Trophoblast cell (in vitro differentiated cells and primary cell): ENCODE data around the gene MCRIP2.

Experiments
- DNase-seq, 2 donors: peaks; one replicate each; pipeline ENCODE4 v3.0.0-alpha.2; 2016
- H2AFZ ChIP-seq: 2 replicates; pipeline ENCODE4 v1.6.1; 2013; ENCODE audit warnings: low read length, moderate library complexity, mild to moderate bottlenecking; ENCODE audit not compliant: insufficient read depth, poor library complexity
- H2AK5ac ChIP-seq: 2 replicates; pipeline ENCODE4 v1.6.1; 2013; ENCODE audit warnings: mild to moderate bottlenecking, low read length
- H2BK120ac ChIP-seq: 2 replicates; pipeline ENCODE4 v1.6.1; 2013; ENCODE audit warnings: low read length, mild to moderate bottlenecking, moderate library complexity; ENCODE audit not compliant: insufficient read depth, poor library complexity
- H2BK12ac ChIP-seq: 2 replicates; pipeline ENCODE4 v1.6.1; 2013; ENCODE audit warnings: mild to moderate bottlenecking, low read length, moderate library complexity
- H2BK5ac ChIP-seq: 2 replicates; pipeline ENCODE4 v1.6.1; 2013; ENCODE audit warnings: low read length, low read depth, moderate library complexity, mild to moderate bottlenecking; ENCODE audit not compliant: poor library complexity
- H3K14ac ChIP-seq: 2 replicates; pipeline ENCODE4 v1.6.1; 2013; ENCODE audit warnings: mild to moderate bottlenecking, low read length
- H3K18ac ChIP-seq: 2 replicates; pipeline ENCODE4 v1.6.1; 2013; ENCODE audit warnings: mild to moderate bottlenecking, low read length
- H3K23ac ChIP-seq: 2 replicates; pipeline ENCODE4 v1.6.1; 2013; ENCODE audit warnings: low read length
- H3K27ac ChIP-seq: 2 replicates; pipeline ENCODE4 v1.5.1; 2013; ENCODE audit warnings: low read depth, mild to moderate bottlenecking, inconsistent platforms, low read length, moderate library complexity
- H3K27me3 ChIP-seq: 2 replicates; pipeline ENCODE4 v1.6.1; 2013; ENCODE audit warnings: inconsistent platforms, mild to moderate bottlenecking, low read length, moderate library complexity; ENCODE audit not compliant: insufficient read depth
- H3K36me3 ChIP-seq, 2 experiments: 1 replicate in 1 of 2; 2 replicates in 1 of 2; pipeline ENCODE4 v1.6.1; 2013; ENCODE audit warnings: low read length in 2 of 2, mild to moderate bottlenecking in 2 of 2, moderate library complexity in 1 of 2; ENCODE audit not compliant: insufficient read depth in 2 of 2, control insufficient read depth in 1 of 2
- H3K4ac ChIP-seq: 2 replicates; pipeline ENCODE4 v1.6.1; 2013; ENCODE audit warnings: low read depth, mild to moderate bottlenecking, low read length, moderate library complexity
- H3K4me1 ChIP-seq, 2 experiments: 1 replicate in 1 of 2; 2 replicates in 1 of 2; pipeline ENCODE4 v1.6.1; 2013; ENCODE audit warnings: low read length in 2 of 2, mild to moderate bottlenecking in 2 of 2, moderate library complexity in 1 of 2; ENCODE audit not compliant: insufficient read depth in 2 of 2, control insufficient read depth in 1 of 2
- H3K4me2 ChIP-seq: 2 replicates; pipeline ENCODE4 v1.6.1; 2013; ENCODE audit warnings: inconsistent platforms, mild to moderate bottlenecking, low read length, moderate library complexity
- H3K4me3 ChIP-seq: 2 replicates; pipeline ENCODE4 v1.5.1; 2013; ENCODE audit warnings: mild to moderate bottlenecking, low read depth, low read length, inconsistent platforms
- H3K79me1 ChIP-seq: one replicate; pipeline ENCODE4 v1.6.1; 2013; ENCODE audit warnings: low read length
- H3K79me2 ChIP-seq: 2 replicates; pipeline ENCODE4 v1.6.1; 2013; ENCODE audit warnings: low read length, mild to moderate bottlenecking; ENCODE audit not compliant: control insufficient read depth, insufficient read depth, poor library complexity
- H3K9ac ChIP-seq: 2 replicates; pipeline ENCODE4 v1.6.1; 2013; ENCODE audit warnings: mild to moderate bottlenecking, low read length
- H3K9me3 ChIP-seq: 2 replicates; pipeline ENCODE4 v1.6.1; 2013; ENCODE audit warnings: low read depth, mild to moderate bottlenecking, control low read depth, inconsistent platforms, low read length; ENCODE audit not compliant: insufficient read depth
- H4K12ac ChIP-seq: 2 replicates; pipeline ENCODE4 v1.6.1; 2013; ENCODE audit warnings: low read depth, mild to moderate bottlenecking, low read length, moderate library complexity
- H4K8ac ChIP-seq: 2 replicates; pipeline ENCODE4 v1.6.1; 2013; ENCODE audit warnings: low read depth, mild to moderate bottlenecking, low read length, moderate library complexity
- H4K91ac ChIP-seq: one replicate; pipeline ENCODE4 v1.6.1; 2013; ENCODE audit warnings: low read depth, mild to moderate bottlenecking, low read length, moderate library complexity
- WGBS: extraction: QIAGEN DNeasy Blood & Tissue Kit; methylation state at CpG from one replicate; pipeline ENCODE4 v1.1.7; 2013; ENCODE audit warnings: missing lambda C conversion rate; ENCODE audit not compliant: insufficient read length, insufficient coverage; ENCODE audit errors: extremely low coverage; 5-methylcytosine and 5-hydroxymethylcytosine counted together

MCRIP2 gene

GRCh38 chr16:662597-662996 lies 21.0 kb downstream of the MCRIP2 start:
- H2BK120ac ChIP-seq, result no peak overlapping the region
- DNase-seq, result no peak
- H3K18ac ChIP-seq, result no peak overlapping the region
- no peak overlapping the region for H3K27ac ChIP-seq
- peaks cover 6 to 8% of the 10 kb centered on the region in 2 experiments for H3K4me1 ChIP-seq
- no peak overlapping the region for H2BK5ac ChIP-seq
- H3K9me3 ChIP-seq, result no peaks in the 10 kb centered on the region
- peaks cover 17 to 27% of the 10 kb centered on the region in 2 experiments for H3K36me3 ChIP-seq
- H2AFZ ChIP-seq, result no peak overlapping the region
- no peak overlapping the region for H3K9ac ChIP-seq
- H3K23ac ChIP-seq, result no peak overlapping the region
- no peaks in the 10 kb centered on the region for H3K79me2 ChIP-seq
- H3K79me1 ChIP-seq, result no peaks in the 10 kb centered on the region
- no peaks in the 10 kb centered on the region for H3K27me3 ChIP-seq
- WGBS, result no CpG with 5 or more reads among the region's 21 CpGs
- no peak overlapping the region for H2BK12ac ChIP-seq
- no peak overlapping the region for H3K4me2 ChIP-seq
- no peak overlapping the region for H4K91ac ChIP-seq
- no peak overlapping the region for H4K8ac ChIP-seq
- H2AK5ac ChIP-seq, result no peak overlapping the region
- H3K4ac ChIP-seq, result no peak overlapping the region
- no peak overlapping the region for H4K12ac ChIP-seq
- no peak overlapping the region for H3K4me3 ChIP-seq
- H3K14ac ChIP-seq, result no peak overlapping the region

- H3K36me3 ChIP-seq, result peaks cover 28 to 42% of the 10 kb centered on the region in 2 experiments
- H3K4me2 ChIP-seq, result no peak overlapping the region
- peaks cover 5% of the 10 kb centered on the region for H3K79me1 ChIP-seq
- no peak overlapping the region for H3K14ac ChIP-seq
- WGBS, result no CpG with 5 or more reads among the region's 13 CpGs
- no peak overlapping the region for H3K23ac ChIP-seq
- H3K18ac ChIP-seq, result no peak overlapping the region
- no peaks in the 10 kb centered on the region for H3K27me3 ChIP-seq
- no peak for DNase-seq
- no peaks in the 10 kb centered on the region for H3K9me3 ChIP-seq
- no peak overlapping the region for H2BK120ac ChIP-seq
- no peak overlapping the region for H2BK12ac ChIP-seq
- H3K4ac ChIP-seq, result no peak overlapping the region
- no peak overlapping the region for H4K8ac ChIP-seq
- no peak overlapping the region for H3K4me3 ChIP-seq
- peaks cover 7% of the 10 kb centered on the region in 2 experiments for H3K4me1 ChIP-seq
- no peak overlapping the region for H4K91ac ChIP-seq
- H2AFZ ChIP-seq, result no peak overlapping the region
- no peak overlapping the region for H2AK5ac ChIP-seq
- no peak overlapping the region for H4K12ac ChIP-seq
- H2BK5ac ChIP-seq, result no peak overlapping the region
- no peak overlapping the region for H3K27ac ChIP-seq
- H3K79me2 ChIP-seq, result peaks cover 8% of the 10 kb centered on the region
- no peak overlapping the region for H3K9ac ChIP-seq
These were observed 24.9 kb downstream of the MCRIP2 start for GRCh38 chr16:666572-666971.

DNA sequence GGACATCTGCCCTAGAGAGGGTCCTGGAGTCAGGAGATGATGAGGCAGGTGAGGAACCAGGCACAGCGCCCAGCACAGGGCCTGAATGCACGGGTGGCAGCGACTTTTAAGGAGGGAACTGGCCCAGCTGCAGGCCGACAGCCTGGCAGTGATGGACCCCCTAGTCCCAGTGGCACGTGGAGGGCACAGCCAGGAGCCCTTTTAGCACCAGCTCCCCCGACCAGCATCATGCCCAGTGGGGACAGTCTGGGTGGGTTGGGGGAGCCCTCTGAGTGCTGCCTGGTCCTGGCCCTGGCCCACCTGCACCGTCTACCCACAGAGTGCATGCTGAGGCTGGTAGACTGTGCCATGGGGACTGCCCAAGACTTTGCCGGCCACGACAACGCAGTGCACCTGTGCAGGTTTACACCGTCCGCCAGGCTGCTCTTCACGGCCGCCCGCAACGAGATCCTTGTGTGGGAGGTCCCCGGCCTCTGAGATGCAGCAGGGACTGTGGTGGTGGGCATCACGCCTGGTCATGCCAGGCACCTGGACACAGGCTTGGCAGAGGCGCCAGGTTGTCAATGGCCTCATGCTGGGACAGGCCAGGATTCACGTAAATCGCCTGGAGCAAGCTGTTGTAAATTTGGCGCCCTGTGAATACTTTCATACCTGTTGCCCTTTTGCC lies 25.6 kb downstream of the MCRIP2 start:
- H3K9me3 ChIP-seq, result no peaks in the 10 kb centered on the region
- no peak overlapping the region for H3K9ac ChIP-seq
- H2AK5ac ChIP-seq, result peak overlapping the region; percentile 10
- no CpG with 5 or more reads among the region's 22 CpGs for WGBS
- peak overlapping the region; percentile 30 for H4K8ac ChIP-seq
- peaks cover 34 to 42% of the 10 kb centered on the region in 2 experiments for H3K36me3 ChIP-seq
- H2BK5ac ChIP-seq, result no peak overlapping the region
- H2AFZ ChIP-seq, result no peak overlapping the region
- H3K18ac ChIP-seq, result no peak overlapping the region
- H3K27ac ChIP-seq, result no peak overlapping the region
- no peak overlapping the region for H2BK120ac ChIP-seq
- H3K4ac ChIP-seq, result no peak overlapping the region
- H3K4me2 ChIP-seq, result no peak overlapping the region
- no peak for DNase-seq
- peak overlapping the region; percentile 5 for H2BK12ac ChIP-seq
- peak overlapping the region; percentile 36 for H4K12ac ChIP-seq
- H3K79me1 ChIP-seq, result peaks cover 5% of the 10 kb centered on the region
- H3K23ac ChIP-seq, result no peak overlapping the region
- no peak overlapping the region for H4K91ac ChIP-seq
- no peak overlapping the region for H3K4me3 ChIP-seq
- peaks cover 8% of the 10 kb centered on the region for H3K79me2 ChIP-seq
- H3K4me1 ChIP-seq, result peaks cover 7% of the 10 kb centered on the region in 2 experiments
- no peak overlapping the region for H3K14ac ChIP-seq
- H3K27me3 ChIP-seq, result no peaks in the 10 kb centered on the region

GRCh38 chr16:667780-668518 lies 26.3 kb downstream of the MCRIP2 start, which contains the start of gene RHOT2:
Gene RHOT2 (plus strand): TSS chr16:668132. CDS start chr16:668200, 68 bp downstream.
- Histone ChIP-seq H2BK12ac (peak within 1 kb of the TSS; percentile 5), H2AFZ (peak within 1 kb of the TSS; percentile 61), H3K79me2 (peaks cover 8% of the 10 kb centered on the region), H2BK5ac (peak within 1 kb of the TSS; percentile 51), H3K18ac (peak within 1 kb of the TSS; percentile 77), H2AK5ac (peak within 1 kb of the TSS; percentile 91), H3K27ac (no peak within 1 kb of the TSS), H3K79me1 (peaks cover 5% of the 10 kb centered on the region), H3K36me3 (peaks cover 41 to 44% of the 10 kb centered on the region in 2 experiments), H3K4ac (peak within 1 kb of the TSS; percentile 97), H3K4me1 (peaks cover 7% of the 10 kb centered on the region in 2 experiments), H3K9me3 (no peaks in the 10 kb centered on the region), H4K12ac (peak within 1 kb of the TSS; percentile 85), H3K14ac (peak within 1 kb of the TSS; percentile 90), H3K4me3 (peak within 1 kb of the TSS; percentile 98), H2BK120ac (peak within 1 kb of the TSS; percentile 87), H4K91ac (peak within 1 kb of the TSS; percentile 93), H3K4me2 (peak within 1 kb of the TSS; percentile 67), H3K27me3 (no peaks in the 10 kb centered on the region), H4K8ac (peak within 1 kb of the TSS; percentile 87), H3K9ac (peak within 1 kb of the TSS; percentile 90), H3K23ac (no peak within 1 kb of the TSS)
- peak; percentile 92 to 97 for DNase-seq
- WGBS, result no CpG with 5 or more reads among the region's 78 CpGs
